Myometrial cell (primary cell): Measurements from ENCODE around the gene GAGE12C. TPM values are rescaled to one million over a fixed set of nuclear protein-coding genes. Genes with fewer than 3 reads are reported as not detected.

Experiments
- total RNA-seq: library from RNA; depleted of rRNA; stranded (reverse); fragments of >200 nt; gene quantifications from 2 replicates; pipeline ENCODE4 v1.2.3, GENCODE V29; 2015

GAGE12C gene
- total RNA-seq = not detected in 2 replicates

GRCh38 chrX:49531877-49532276 lies at the start of gene GAGE12C:
TSS of gene GAGE12C (plus strand) at chrX:49532177. CDS start at chrX:49533332, 1,155 bp downstream.

GRCh38 chrX:49541433-49541832 lies 9.5 kb downstream of the GAGE12C start, which contains the start of gene GAGE12D:
TSS of gene GAGE12D (plus strand) at chrX:49541733. CDS start at chrX:49542888, 1,155 bp downstream.

GRCh38 chrX:49550989-49551388 lies 19.0 kb downstream of the GAGE12C start, which contains the start of gene GAGE12E:
TSS of gene GAGE12E (plus strand) at chrX:49551289. CDS start at chrX:49552444, 1,155 bp downstream.

GRCh38 chrX:49560542-49560941 lies 28.6 kb downstream of the GAGE12C start, which contains the start of gene GAGE12F:
TSS of gene GAGE12F (plus strand) at chrX:49560842. CDS start at chrX:49561997, 1,155 bp downstream.

GRCh38 chrX:49570100-49570499 lies 38.1 kb downstream of the GAGE12C start, which contains the start of gene GAGE12G:
TSS of gene GAGE12G (plus strand) at chrX:49570400. CDS start at chrX:49571555, 1,155 bp downstream.

GRCh38 chrX:49579649-49580048 lies 47.7 kb downstream of the GAGE12C start, which contains the start of gene GAGE12H:
TSS of gene GAGE12H (plus strand) at chrX:49579949. CDS start at chrX:49581104, 1,155 bp downstream.

Other genes starting within 250 kb of the GAGE12C start
- gene GAGE10, start 228.5 kb upstream of the GAGE12C start, total RNA-seq = not detected in 2 replicates
- gene GAGE12J, start 210.1 kb upstream of the GAGE12C start, total RNA-seq = not detected in 2 replicates
- not detected in 2 replicates for gene GAGE13, start 200.6 kb upstream of the GAGE12C start, total RNA-seq
- not detected in 2 replicates for gene GAGE12D, start 9.6 kb downstream of the GAGE12C start, total RNA-seq
- gene GAGE12E, start 19.1 kb downstream of the GAGE12C start, total RNA-seq = not detected in 2 replicates
- gene GAGE12F, start 28.7 kb downstream of the GAGE12C start, total RNA-seq = not detected in 2 replicates
- gene GAGE12G, start 38.2 kb downstream of the GAGE12C start, total RNA-seq = not detected in 2 replicates
- not detected in 2 replicates for gene GAGE12H, start 47.8 kb downstream of the GAGE12C start, total RNA-seq
- not detected in 2 replicates for gene GAGE2A, start 57.3 kb downstream of the GAGE12C start, total RNA-seq
- gene GAGE1, start 66.8 kb downstream of the GAGE12C start, total RNA-seq = not detected in 2 replicates
- not detected in 2 replicates for gene PAGE1, start 163.8 kb downstream of the GAGE12C start, total RNA-seq